DOHH2 (cell line): ENCODE measurements around the gene MTPN.

Experiments used
- EZH2phosphoT487 ChIP-seq: fragments of 200-600 bp; sonication (generic); IDR thresholded peaks from 2 replicates; pipeline ENCODE4 v1.6.1; 2017; ENCODE audit warnings: borderline replicate concordance, mild to moderate bottlenecking, antibody characterized with exemption, low read length, moderate library complexity, mixed read lengths
- TF ChIP-seq, protein P1 (sequence below): fragments of 200-600 bp; sonication (generic); IDR thresholded peaks from one replicate; pipeline ENCODE4 v1.5.1; 2014; ENCODE audit warnings: antibody characterized with exemption, mild to moderate bottlenecking, low read depth, low read length; ENCODE audit not compliant: poor library complexity, severe bottlenecking

GRCh38 chr7:135938086-135938485 lies 39.1 kb downstream of the MTPN start:
- TF ChIP-seq, protein P1, sequence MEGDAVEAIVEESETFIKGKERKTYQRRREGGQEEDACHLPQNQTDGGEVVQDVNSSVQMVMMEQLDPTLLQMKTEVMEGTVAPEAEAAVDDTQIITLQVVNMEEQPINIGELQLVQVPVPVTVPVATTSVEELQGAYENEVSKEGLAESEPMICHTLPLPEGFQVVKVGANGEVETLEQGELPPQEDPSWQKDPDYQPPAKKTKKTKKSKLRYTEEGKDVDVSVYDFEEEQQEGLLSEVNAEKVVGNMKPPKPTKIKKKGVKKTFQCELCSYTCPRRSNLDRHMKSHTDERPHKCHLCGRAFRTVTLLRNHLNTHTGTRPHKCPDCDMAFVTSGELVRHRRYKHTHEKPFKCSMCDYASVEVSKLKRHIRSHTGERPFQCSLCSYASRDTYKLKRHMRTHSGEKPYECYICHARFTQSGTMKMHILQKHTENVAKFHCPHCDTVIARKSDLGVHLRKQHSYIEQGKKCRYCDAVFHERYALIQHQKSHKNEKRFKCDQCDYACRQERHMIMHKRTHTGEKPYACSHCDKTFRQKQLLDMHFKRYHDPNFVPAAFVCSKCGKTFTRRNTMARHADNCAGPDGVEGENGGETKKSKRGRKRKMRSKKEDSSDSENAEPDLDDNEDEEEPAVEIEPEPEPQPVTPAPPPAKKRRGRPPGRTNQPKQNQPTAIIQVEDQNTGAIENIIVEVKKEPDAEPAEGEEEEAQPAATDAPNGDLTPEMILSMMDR = no peak
- TF ChIP-seq EZH2phosphoT487 = no peak
